GM03348 (cell line): ENCODE results near the gene NRDE2.

Source experiments
- DNase-seq: peaks from one replicate; pipeline ENCODE4 v3.0.0; 2012; ENCODE audit warnings: low spot score

NRDE2 gene

GRCh38 chr14:90299408-90299807 is 32.3 kb downstream of the NRDE2 start:
- DNase-seq: no peak

- DNase-seq: no peak
Measured at GRCh38 chr14:90297876-90298629, 33.7 kb downstream of the NRDE2 start.

- no peak for DNase-seq
Measured at GRCh38 chr14:90296641-90297040, 35.1 kb downstream of the NRDE2 start.

- DNase-seq: no peak
Measured at GRCh38 chr14:90295870-90296516, 35.7 kb downstream of the NRDE2 start.

- DNase-seq: no peak
Measured at GRCh38 chr14:90294872-90295271, 36.9 kb downstream of the NRDE2 start.

- DNase-seq: no peak
Measured at GRCh38 chr14:90293766-90294730, 37.7 kb downstream of the NRDE2 start.

- DNase-seq: no peak
Measured at GRCh38 chr14:90291699-90292098, 40.0 kb downstream of the NRDE2 start.

- DNase-seq: no peak
Measured at GRCh38 chr14:90290337-90291011, 41.3 kb downstream of the NRDE2 start.

GRCh38 chr14:90288651-90289355 is 42.9 kb downstream of the NRDE2 start:
- no peak for DNase-seq

- no peak for DNase-seq
Measured at GRCh38 chr14:90287791-90288190, 44.0 kb downstream of the NRDE2 start.

GRCh38 chr14:90281756-90282155 is 50.0 kb downstream of the NRDE2 start:
- DNase-seq: no peak

- peak; percentile 85 for DNase-seq
Measured at GRCh38 chr14:90281261-90281660, 50.5 kb downstream of the NRDE2 start.

GRCh38 chr14:90280096-90280495 is 51.6 kb downstream of the NRDE2 start:
- DNase-seq: no peak

GRCh38 chr14:90278199-90279175 is 53.3 kb downstream of the NRDE2 start:
- DNase-seq: no peak

GRCh38 chr14:90277581-90278198 is 54.1 kb downstream of the NRDE2 start:
- no peak for DNase-seq

- DNase-seq: no peak
Measured at GRCh38 chr14:90276646-90277367, 54.9 kb downstream of the NRDE2 start.

- DNase-seq: no peak
Measured at GRCh38 chr14:90275820-90276219, 55.9 kb downstream of the NRDE2 start.

- DNase-seq: no peak
Measured at GRCh38 chr14:90275458-90275814, 56.3 kb downstream of the NRDE2 start.
